Colonic mucosa (tissue), 4 donors: Measurements from ENCODE around the gene RUNDC3A. TPM values are rescaled to one million over a fixed set of nuclear protein-coding genes. Genes with fewer than 3 reads are reported as not detected.
"Not testable (repeated sequence)": the region's sequence is repeated elsewhere in the genome, so short reads cannot be mapped to it uniquely, and the experiment has no call there.

Experiments
- DNase-seq: peaks from one replicate; pipeline ENCODE4 v3.0.0-alpha.2; 2020
- H3K27ac ChIP-seq: fragments of 200-600 bp; one replicate; pipeline ENCODE4 v1.8.0; 2021
- H3K27me3 ChIP-seq: fragments of 200-600 bp; one replicate; pipeline ENCODE4 v1.8.0; 2021
- H3K36me3 ChIP-seq: fragments of 200-600 bp; one replicate; pipeline ENCODE4 v1.8.0; 2021
- H3K4me1 ChIP-seq: fragments of 200-600 bp; one replicate; pipeline ENCODE4 v1.8.0; 2021; ENCODE audit warnings: mild to moderate bottlenecking
- H3K4me3 ChIP-seq: fragments of 200-600 bp; one replicate; pipeline ENCODE4 v1.8.0; 2021
- H3K9ac ChIP-seq, 2 donors: one replicate each; pipeline ENCODE4 v1.7.0; 2013; ENCODE audit warnings: control low read depth in 2 of 2, low read depth in 2 of 2, low read length in 2 of 2
- H3K9me3 ChIP-seq: fragments of 200-600 bp; one replicate; pipeline ENCODE4 v1.8.0; 2021
- intact Hi-C: fragments of 100-400 bp; cut with DNase I; formaldehyde crosslinking; loops from one replicate; pipeline ENCODE4 v1.14.1; 2022
- total RNA-seq, 2 donors: library from RNA; stranded (reverse); fragmentation: NEBNext Ultra II Directional in 1 of 2; extraction: Animal tissue kit (Norgen Biotek cat#: 25700) in 1 of 2; gene quantifications; one replicate each; pipeline ENCODE4 v1.2.1, GENCODE V29; 2021
- TF ChIP-seq, protein P1 (sequence below): fragments of 200-600 bp; IDR thresholded peaks from one replicate; pipeline ENCODE4 v1.8.0; 2022; ENCODE audit warnings: antibody characterized with exemption, mild to moderate bottlenecking
- donor health status: healthy.
- donor health status: DM: no; HTN: no; CAD: no.
- donor health status: DM: no; HTN: no; CAD: no.

The RUNDC3A gene
- total RNA-seq, 2 donors from 2014 or later: 0.52 to 1.4 TPM

DNA sequence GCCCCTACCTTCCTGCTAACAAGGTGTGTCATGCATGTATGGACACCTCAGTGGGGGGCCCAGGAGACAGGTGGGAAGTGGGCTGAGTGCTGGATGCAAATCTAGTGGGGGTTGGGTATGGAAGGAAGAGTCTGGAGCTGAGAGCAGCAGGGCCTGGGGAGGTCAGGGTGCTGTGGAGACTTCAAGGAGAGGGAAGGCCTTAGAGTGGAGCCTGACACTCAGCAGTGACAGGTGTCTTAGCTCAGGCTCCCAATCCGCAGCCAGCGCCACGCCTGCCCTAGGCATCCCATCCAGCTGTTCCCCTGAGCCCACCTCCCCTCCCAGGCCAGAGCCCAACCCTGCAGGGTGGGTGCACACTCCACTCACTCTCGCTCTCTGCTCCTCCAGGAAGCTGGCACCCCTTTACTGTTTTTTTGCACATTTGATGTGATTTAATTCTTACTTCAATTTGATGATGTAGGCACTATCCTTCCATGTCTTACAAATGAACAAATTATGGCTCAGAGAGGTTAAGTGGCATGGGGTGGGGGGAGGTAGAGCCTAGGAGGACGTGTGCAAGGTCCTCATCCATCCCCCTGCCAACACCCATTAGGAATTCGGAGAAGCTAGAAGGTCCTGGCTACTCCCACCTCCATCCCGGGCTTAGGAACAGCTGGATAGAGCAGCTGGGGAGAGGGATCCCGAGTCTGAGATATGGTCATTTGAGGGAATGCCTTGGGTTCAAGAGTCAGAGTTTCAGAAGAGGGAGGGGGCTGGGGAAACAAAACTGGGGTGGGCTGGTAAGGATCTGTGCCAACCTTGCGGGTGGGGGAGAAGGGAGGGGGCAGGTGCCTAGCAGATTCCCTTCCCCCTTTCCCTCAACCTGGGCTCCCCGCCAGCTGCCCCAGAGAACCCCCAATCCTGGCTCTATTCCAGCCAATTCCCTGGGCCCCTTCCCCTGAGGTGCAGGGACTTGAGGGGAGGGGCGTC lies 53.2 kb downstream of the RUNDC3A start:
- Histone ChIP-seq H3K9me3 (no peaks in the 10 kb centered on the region), H3K27ac (no peak overlapping the region), H3K9ac (no peak overlapping the region), H3K36me3 (no peaks in the 10 kb centered on the region), H3K4me3 (no peak overlapping the region), H3K4me1 (no peaks in the 10 kb centered on the region), H3K27me3 (peaks cover 12% of the 10 kb centered on the region)
- no peak for DNase-seq
- TF ChIP-seq, protein P1, sequence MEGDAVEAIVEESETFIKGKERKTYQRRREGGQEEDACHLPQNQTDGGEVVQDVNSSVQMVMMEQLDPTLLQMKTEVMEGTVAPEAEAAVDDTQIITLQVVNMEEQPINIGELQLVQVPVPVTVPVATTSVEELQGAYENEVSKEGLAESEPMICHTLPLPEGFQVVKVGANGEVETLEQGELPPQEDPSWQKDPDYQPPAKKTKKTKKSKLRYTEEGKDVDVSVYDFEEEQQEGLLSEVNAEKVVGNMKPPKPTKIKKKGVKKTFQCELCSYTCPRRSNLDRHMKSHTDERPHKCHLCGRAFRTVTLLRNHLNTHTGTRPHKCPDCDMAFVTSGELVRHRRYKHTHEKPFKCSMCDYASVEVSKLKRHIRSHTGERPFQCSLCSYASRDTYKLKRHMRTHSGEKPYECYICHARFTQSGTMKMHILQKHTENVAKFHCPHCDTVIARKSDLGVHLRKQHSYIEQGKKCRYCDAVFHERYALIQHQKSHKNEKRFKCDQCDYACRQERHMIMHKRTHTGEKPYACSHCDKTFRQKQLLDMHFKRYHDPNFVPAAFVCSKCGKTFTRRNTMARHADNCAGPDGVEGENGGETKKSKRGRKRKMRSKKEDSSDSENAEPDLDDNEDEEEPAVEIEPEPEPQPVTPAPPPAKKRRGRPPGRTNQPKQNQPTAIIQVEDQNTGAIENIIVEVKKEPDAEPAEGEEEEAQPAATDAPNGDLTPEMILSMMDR: no peak
- intact Hi-C loops: no loop called here

DNA sequence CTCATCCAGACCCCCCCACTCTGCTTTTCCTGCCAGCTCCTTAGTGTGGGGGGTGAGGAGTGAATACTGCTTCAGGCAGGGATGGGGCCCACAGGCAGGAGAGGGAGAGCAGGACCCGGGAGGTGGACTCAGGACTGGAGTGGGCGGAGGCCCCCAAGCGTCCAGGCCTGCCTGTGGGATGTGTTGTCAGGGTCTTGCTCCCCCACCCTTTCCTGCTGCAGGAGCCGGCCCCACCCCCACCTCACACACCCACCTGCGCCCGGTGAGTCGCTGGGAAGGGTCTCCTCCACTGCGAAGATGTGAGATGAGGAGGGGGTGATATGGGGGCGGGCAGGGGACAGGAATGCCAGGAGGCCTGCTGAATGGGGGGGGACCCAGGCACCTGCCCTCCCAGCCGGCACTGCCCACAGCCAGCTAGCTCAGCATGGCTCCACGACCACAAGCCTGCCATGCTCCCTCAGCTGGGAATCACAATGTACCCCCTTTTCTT lies 54.1 kb downstream of the RUNDC3A start:
- Histone ChIP-seq H3K4me1 (no peaks in the 10 kb centered on the region), H3K36me3 (no peaks in the 10 kb centered on the region), H3K4me3 (no peak overlapping the region), H3K9ac (no peak overlapping the region), H3K27me3 (peaks cover 12% of the 10 kb centered on the region), H3K9me3 (no peaks in the 10 kb centered on the region), H3K27ac (no peak overlapping the region)
- TF ChIP-seq, protein P1: no peak
- intact Hi-C loops: no loop called here
- DNase-seq: no peak

- Histone ChIP-seq H3K36me3 (no peaks in the 10 kb centered on the region), H3K9me3 (no peaks in the 10 kb centered on the region), H3K9ac (peak overlapping the region in 1 of 2 donors; percentile 63), H3K4me1 (no peaks in the 10 kb centered on the region), H3K27ac (no peak overlapping the region), H3K4me3 (peak overlapping the region; percentile 56), H3K27me3 (peaks cover 12% of the 10 kb centered on the region)
- intact Hi-C loops: no loop called here
- no peak for DNase-seq
- TF ChIP-seq, protein P1: no peak
These were observed 54.7 kb downstream of the RUNDC3A start for GRCh38 chr17:44362949-44363612.

- Histone ChIP-seq H3K9ac (peak within 1 kb of the TSS in 1 of 2 donors; percentile 63), H3K9me3 (no peaks in the 10 kb centered on the region), H3K27ac (no peak within 1 kb of the TSS), H3K4me1 (no peaks in the 10 kb centered on the region), H3K4me3 (peak within 1 kb of the TSS; percentile 56), H3K36me3 (no peaks in the 10 kb centered on the region), H3K27me3 (peaks cover 12% of the 10 kb centered on the region)
- intact Hi-C loops: no loop called here
- no peak for DNase-seq
- TF ChIP-seq, protein P1: peak; percentile 44
These were observed 55.3 kb downstream of the RUNDC3A start, which contains the start of gene FAM171A2 for GRCh38 chr17:44363613-44364159. Gene FAM171A2 (minus strand): TSS chr17:44363853. CDS start chr17:44363714, 139 bp downstream.

GRCh38 chr17:44365051-44365450 lies 56.6 kb downstream of the RUNDC3A start:
- H3K4me1 ChIP-seq, H3K9ac ChIP-seq, H3K36me3 ChIP-seq, DNase-seq, H3K27ac ChIP-seq, intact Hi-C loops, H3K9me3 ChIP-seq, H3K4me3 ChIP-seq: not testable (repeated sequence)
- peaks cover 12% of the 10 kb centered on the region for H3K27me3 ChIP-seq
